Putamen (tissue), 1 donor: Measurements from ENCODE around the gene BCL6B.

Experiments used
- DNase-seq: peaks from one replicate; pipeline ENCODE4 v3.0.0-alpha.2; 2016; ENCODE audit warnings: low spot score

BCL6B gene

DNA sequence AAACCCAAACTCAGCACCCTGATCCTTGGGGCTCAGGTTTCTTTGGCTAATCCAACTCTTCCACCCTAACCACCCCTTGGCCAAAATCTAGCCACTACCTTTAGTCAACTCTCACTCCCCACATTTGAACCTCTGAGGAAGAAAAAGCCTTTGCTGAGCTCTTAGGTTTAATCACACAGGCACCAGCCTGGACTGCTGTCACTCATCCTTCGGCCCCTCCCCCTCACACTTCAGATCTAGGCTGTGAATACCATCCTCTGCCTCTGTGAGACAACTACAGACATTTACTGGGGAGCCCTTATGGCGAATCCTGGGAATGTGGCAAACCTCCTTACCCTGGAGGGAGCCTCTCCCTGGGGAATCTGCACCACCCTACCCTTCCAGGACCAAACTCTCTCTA is 15.7 kb upstream of the BCL6B start:
- DNase-seq: no peak

DNA sequence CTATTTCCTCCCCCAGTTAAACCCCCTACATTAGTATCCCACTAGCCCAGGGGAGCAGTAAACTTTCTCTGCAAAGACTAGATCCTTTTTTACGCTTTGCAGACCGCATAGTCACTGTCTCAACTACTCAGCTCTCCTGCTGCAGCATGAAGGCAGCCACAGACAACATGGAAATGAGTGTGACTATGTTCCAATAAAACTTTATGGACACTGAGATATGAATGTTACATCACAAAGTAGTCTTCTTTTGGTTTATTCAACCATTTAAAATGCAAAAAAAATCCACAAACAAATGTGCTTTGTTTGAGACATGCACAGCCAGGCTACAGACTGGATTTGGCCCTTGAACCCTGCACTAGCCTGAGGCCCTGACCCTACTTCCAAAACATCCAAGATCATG is 12.3 kb upstream of the BCL6B start:
- DNase-seq: no peak

DNA sequence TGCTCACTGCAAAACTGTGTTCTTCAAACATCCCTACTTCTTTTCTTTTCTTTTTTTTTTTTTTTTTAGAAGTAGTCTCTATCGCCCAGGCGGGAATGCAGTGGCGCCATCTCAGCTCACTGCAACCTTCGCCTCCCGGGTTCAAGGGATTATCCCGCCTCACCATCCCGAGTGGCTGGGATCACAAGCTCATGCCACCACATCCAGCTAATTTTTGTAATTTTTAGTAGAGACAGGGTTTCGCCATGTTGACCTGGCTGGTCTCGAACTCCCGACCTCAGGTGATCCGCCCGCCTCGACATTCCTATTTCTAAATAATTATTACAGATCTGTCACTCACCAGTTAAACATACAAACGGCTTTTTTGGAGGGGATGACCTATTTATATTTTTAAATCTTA is 11.4 kb upstream of the BCL6B start:
- DNase-seq: no peak

DNA sequence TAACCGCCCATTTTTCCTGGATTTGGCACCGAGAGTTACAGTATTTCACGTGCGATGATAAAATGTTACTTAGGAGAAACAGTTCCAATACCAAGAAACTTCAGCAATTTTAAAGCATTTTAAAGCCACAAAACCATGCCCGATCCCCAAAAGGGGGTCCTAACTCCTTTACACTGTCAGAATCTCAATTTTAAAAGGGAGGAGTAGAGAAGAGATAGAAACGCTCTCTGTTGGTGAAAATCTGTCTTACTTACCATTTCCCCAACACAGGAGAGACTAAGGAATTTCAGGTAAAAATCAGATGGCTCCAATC is 11.0 kb upstream of the BCL6B start:
- no peak for DNase-seq

DNA sequence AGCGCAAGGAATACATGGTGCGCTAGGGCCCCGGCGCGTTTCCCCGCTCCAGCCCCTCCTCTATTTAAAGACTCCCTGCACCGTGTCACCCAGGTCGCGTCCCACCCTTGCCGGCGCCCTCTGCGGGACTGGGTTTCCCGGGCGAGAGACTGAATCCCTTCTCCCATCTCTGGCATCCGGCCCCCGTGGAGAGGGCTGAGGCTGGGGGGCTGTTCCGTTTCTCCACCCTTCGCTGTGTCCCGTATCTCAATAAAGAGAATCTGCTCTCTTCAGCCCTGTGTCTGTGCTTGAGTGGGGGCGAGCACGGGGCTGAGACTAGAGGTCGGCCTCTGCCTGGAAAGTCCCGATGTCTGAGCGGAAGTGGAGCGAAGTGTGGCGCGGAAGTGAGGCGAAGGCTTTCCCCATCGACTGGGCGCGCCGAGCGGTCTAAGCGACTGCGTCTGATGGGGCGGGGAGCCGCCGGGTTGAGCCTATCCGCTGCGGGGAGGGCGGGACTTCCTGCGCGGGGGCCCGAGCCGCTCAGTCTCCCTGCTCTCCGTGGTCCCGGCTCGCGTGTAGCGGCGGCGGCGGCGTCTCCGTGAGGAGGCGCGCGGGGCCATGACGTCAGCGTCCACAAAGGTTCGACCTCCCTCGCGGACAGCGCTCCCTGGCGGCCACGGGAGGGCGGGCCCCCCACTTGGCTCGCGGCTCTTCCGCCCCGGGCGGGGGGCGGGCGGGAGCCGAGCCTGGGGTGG is 8.4 kb upstream of the BCL6B start:
- DNase-seq: peak; percentile 99

DNA sequence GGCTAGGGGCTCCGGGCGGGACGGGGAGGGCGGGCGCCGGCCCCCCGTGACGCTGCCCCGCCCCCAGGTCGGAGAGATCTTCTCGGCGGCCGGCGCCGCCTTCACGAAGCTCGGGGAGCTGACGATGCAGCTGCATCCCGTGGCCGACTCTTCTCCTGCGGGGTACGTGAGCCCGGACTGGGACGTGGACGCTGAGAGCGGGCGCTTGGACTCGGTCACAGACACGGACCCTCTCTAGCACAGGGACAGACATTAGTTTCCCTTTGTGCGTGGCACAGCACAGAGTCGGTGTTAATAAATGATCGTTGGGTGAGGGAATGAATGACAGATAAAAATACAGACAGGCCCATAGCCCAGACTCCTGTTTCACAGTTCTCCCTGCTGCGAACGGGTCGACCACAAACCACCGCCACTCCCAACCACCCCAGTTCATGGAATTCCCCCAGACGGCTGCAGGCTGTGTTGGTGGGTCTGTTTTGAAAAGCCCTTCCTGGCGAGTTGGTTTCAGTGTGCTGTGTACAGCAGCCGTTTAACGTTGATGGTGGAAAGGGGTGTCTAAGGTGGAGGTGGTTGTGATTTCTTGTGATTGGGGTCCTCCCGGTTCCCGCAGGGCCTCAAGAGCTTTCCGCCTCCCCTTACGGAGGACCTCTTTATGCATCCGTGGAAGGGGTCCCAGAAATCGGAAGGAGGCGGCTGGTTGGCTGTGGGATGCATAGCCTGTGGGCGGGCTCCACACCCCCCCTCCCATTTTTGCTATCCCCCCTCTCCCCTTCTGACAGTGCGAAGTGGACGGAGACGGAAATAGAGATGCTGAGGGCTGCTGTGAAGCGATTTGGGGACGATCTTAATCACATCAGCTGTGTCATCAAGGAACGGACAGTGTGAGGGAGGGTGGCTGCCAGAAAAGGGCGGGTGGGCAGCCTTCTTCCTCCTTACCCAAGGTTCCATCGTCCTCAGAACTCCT is 7.6 kb upstream of the BCL6B start:
- DNase-seq: no peak

DNA sequence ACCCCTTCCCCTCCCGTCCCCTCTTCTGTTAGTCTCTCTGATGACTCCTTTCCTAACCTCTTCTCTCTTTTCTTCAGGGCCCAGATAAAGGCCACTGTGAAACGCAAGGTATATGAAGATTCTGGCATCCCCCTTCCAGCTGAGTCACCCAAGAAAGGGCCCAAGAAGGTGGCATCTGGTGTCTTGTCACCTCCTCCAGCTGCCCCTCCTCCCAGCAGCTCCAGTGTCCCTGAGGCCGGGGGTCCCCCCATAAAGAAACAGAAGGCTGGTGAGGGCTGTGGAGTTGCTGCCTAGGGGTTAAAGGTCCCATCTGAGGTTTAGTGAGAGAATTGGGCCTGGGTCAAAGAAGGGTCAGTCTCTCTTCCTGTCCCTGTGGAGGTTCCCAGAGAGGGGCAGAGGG is 6.4 kb upstream of the BCL6B start:
- DNase-seq: no peak

DNA sequence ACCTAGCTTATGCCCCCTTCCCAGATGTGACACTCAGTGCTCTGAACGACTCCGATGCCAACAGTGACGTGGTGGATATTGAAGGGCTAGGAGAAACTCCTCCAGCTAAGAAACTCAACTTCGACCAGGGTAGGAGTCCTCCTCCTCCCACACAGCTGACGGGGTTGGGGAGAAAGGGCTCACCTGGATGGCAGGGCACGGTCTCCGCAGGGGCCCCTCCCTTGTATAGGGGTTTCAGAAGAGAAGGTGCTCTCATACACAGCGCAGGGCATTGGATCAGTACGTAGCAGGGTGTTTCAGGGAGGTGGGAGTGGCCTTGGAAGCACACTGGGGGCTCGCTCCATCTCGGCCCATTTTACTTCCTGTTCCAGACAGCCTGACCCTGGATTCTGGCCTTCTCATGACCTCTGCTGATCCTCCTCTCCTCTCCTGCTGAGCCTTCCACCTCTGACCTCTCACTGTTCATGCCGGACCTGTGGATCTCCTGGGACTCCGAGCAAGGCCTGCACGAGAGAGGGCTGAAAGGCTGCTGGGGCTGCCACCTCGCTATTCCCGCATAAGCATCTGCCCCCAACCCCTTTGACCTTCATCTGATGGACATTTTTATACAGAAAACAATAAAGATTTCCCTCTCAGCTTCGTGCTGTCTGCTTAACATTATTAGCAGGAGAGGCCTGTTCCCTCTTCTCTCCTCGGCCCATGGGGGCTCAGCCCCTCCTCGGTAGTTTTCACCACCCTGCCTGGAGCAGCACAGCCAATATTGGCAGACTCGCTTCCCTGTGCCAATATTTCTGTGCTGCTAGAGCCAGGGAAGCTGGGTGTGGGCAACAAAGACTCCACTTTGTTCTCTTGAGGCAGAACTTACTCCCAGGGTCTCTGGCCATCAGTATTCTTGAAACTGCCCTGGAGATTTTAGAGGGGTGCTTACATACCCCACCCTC is 5.7 kb upstream of the BCL6B start:
- no peak for DNase-seq

DNA sequence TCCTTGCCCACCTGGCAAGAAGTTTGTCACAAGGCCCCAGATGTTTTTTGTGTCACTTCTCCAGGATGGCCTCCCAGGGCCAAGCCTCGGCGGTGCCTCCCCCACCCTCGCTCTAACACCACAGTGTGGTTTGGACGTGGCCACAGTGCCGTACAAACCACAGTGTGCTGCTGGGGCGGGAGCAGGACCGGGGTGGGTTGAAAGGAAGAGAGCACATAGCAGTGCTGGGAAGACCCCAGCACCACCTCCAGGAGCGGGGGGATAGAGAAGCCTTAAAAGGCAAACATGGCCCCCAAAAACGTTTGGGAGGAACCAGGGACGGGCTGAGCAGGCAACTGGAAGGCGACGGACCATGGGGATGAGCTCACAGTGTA is 5.0 kb upstream of the BCL6B start:
- no peak for DNase-seq

DNA sequence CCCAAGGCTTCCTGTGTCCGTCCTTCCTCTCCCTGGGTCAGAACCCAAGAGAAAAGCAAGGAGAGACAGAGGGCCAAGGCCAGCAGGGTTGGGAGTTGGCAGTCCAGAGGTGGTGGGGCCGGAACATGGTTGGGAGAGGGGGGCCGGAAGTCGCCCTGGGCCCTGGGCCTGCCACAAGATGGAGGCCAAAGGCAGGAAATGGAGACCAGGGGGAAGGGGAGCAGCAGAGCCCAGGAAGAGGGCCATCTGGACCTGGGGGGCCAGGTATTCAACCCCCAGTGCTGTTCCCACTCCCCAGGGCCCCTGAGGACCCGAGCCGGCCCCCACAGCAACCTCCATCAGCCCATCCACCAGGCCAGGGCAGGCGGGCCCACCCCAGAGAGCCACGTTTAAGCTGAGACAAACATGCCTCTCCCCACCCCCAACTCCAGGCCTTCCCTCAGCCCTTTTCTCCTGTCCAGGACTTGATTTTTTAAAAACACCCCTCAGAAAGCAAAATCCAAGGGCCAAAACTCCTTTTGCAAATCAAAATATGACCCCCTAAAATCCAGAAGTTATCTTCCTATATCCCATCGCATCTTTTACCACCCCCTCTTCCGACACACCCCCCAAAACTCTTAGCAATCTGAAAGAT is 4.4 kb upstream of the BCL6B start:
- no peak for DNase-seq

DNA sequence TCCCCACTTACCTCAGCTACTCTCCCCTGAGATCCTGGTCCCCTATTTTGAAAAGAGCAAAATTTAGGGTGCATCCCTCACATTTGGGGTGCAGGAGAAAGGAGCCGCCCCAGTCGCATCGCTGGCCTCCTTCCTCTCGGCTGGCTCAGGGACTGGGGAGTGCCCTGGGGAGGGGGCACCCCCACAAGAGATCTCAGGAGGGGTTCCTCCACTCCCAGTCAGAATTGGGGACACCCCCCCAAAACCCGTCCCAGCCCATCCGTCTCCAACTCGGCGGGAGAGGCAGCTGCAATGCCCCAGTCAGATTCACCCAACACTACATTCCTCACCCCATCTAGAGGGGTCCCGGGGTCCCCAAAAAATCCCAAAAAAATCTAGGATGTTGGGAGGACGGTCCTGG is 3.5 kb upstream of the BCL6B start:
- no peak for DNase-seq

DNA sequence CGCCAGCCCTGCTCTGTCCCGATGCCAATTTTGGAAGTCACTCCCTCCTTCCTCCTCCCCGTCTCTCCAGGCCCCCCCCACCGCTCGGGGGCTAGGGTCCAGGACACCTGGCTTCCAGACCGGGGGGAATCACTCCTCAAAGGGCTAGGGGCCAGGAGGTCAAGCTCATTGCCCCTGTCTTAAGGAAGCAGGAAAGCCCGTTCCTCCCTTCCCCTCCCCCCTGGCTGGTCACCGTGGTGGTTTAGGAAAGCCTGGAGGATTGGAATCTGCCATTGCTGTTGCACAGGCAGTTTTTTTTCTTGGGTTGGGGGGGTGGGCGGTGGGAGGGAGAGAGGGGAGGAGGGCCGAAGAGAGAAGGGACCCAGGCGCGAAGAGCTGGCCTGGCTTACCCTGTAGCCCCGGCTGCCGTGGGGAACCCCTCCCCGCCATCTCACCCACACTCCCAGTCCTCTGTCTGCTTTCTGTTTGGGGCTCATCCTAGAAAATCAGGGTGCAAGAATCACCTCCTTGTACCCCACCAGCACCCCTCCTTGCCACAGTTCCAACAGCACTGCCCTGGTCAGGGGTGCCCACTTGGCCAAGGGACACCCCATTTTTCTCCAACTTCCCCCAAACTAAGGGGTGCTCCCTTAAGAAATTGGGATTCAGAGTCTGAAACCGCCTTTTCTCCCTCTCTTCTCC is 2.9 kb upstream of the BCL6B start:
- DNase-seq: no peak

DNA sequence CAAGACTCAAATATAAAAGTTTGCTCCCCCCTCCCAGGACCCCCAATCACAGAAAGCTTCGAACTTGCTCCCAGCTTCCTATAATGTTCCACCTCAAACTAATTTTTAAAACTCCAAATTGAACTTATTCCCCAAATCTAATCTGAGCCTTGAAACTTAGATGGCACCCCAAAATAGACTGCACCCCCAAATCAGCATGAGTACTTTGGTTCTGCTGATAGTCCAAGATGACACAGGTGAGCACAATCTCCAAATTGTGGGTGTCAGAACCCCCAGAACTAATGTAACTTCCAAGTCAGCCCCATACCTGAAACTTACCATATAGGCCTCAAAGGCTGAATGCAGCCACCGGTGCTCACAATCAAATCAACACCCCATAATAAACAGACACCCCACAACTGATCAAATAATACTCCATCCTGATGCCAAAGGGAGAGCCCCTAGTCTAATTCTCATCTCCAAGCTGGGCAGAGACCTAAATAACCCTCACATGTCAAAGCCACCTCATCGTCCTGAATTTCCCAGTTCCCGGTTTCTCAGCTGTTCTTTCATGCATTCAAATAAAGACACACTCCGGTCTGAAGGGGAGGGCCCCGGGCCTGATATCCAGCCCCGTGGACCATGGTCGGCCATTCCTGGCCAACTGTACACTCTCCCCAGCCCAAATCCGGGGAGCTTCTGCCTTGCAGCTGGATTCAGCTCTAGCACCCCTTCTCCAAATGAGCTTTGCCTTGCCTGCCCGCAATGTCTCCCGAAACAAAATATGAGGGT is 1.8 kb upstream of the BCL6B start:
- DNase-seq: no peak

DNA sequence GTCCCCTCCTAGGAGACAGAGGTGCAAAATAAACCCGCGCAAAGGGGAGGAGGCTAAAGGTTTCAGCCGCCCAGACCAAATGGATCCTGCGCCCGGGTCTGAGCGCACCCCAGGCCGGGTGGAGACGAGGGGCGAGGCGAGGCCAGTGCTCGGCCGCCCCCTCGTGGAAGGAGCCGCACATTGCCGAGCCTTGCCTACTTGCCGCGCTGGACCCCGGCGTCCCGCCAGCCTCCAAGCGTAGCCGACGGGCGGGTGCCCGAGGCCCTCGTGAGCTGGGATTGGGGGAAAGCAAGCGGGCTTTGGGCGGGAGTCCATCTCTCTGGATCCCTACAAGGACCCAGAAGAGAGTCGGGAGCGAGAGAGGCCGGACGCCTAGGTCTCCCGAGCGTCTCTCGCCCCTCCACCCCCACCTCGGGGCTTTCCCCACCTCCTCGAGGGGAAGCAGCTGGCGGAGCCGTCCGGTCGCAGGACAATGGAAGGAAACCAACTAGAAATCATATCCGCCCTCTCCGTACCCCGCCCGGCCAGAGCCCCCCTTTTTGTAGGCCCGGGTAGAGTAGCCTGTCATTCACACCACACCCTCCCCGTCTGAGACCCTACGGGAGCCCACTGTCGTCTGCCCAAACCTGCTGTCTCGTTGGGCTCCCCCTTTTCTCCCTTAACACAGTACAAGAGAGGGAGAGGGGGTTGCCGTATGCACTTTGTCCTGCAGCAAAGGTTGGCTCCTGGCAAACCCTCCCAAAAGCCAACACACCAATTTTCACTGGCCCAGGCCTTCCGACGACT is 664 bp upstream of the BCL6B start:
- DNase-seq: no peak

DNA sequence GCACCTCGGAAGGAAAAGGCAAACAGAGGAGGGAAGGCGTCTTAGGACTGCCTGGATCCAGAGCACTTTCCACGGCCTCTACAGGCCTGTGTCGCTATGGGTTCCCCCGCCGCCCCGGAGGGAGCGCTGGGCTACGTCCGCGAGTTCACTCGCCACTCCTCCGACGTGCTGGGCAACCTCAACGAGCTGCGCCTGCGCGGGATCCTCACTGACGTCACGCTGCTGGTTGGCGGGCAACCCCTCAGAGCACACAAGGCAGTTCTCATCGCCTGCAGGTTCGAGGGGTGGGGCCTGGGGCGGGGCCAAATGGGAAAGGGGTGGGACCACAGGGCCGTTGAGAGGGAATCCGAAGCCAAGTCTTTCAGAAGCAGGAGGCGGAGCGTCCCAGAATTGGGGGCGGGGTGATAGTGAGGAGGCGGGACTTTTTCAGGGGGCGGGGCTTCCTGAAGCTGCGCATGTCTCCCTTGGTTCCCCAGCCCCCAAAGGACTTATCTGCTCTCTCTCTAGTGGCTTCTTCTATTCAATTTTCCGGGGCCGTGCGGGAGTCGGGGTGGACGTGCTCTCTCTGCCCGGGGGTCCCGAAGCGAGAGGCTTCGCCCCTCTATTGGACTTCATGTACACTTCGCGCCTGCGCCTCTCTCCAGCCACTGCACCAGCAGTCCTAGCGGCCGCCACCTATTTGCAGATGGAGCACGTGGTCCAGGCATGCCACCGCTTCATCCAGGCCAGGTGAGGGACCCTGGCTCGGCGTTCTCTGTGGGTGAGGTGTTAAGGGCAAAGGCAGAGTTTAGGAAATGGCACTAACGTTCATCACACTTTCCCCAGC is 939 bp downstream of the BCL6B start:
- DNase-seq: peak; percentile 72

DNA sequence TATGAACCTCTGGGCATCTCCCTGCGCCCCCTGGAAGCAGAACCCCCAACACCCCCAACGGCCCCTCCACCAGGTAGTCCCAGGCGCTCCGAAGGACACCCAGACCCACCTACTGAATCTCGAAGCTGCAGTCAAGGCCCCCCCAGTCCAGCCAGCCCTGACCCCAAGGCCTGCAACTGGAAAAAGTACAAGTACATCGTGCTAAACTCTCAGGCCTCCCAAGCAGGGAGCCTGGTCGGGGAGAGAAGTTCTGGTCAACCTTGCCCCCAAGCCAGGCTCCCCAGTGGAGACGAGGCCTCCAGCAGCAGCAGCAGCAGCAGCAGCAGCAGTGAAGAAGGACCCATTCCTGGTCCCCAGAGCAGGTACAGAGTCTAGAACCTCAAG is 1.5 kb downstream of the BCL6B start:
- no peak for DNase-seq

DNA sequence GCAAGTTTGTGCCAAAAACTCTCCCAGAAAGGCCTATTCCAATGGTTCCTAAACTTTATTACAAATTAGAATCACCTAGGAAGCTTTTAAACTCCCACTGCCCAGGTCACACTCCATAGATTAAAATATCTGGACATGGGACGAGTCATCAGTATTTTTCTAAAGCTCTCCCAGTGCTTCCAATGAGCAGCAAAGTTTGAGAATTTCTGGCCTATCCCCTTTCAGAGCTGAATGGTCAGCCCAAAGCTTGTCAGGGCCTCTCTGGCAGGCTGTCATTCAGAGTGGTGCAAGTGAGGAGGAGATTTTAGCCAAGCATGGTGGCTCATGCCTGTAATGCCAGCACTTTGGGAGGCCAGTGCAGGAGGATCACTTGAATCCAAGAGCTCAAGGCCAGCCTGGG is 2.4 kb downstream of the BCL6B start:
- DNase-seq: no peak

DNA sequence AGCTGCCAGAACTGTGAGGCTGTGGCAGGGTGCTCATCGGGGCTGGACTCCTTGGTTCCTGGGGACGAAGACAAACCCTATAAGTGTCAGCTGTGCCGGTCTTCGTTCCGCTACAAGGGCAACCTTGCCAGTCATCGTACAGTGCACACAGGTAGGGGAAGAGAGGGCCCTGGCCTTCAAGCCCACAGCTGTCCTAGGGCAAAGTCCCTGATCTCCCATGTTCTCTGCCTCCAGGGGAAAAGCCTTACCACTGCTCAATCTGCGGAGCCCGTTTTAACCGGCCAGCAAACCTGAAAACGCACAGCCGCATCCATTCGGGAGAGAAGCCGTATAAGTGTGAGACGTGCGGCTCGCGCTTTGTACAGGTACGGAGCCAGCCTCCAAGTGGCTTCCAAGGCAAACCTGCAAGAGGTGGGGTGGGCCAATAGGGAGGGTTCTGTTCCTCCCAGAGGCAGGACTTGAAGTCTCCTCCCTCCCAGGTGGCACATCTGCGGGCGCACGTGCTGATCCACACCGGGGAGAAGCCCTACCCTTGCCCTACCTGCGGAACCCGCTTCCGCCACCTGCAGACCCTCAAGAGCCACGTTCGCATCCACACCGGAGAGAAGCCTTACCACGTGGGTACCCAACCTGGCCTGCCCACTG is 3.7 kb downstream of the BCL6B start:
- no peak for DNase-seq
